ENCODE data around the gene EFS.

- TF ChIP-seq CTCF (IDR thresholded peaks at IDR 0.05) = no peak
- no peak for TF ChIP-seq TCF7L2 (IDR thresholded peaks at IDR 0.05; ENCODE audit: low read depth, low read length)
- no peak for TF ChIP-seq REST (IDR thresholded peaks at IDR 0.05; ENCODE audit: insufficient read depth in 1 of 2, low read depth in 2 of 2, low read length in 1 of 2)
Measured at GRCh38 chr14:23322568-23323517, 42.1 kb downstream of the EFS start.

Data from Panc1 (cell line).